Stimulated activated CD8-positive, alpha-beta memory T cell treated with anti-CD3 and anti-CD28 coated beads, Interleukin-4, amount 100 ng/mL, for 48 hours (primary cell): ENCODE measurements around the gene PHYKPL.

ENCODE experiments used
- DNase-seq: peaks from one replicate; pipeline ENCODE4 v3.0.0-alpha.2; 2020

PHYKPL gene

DNA sequence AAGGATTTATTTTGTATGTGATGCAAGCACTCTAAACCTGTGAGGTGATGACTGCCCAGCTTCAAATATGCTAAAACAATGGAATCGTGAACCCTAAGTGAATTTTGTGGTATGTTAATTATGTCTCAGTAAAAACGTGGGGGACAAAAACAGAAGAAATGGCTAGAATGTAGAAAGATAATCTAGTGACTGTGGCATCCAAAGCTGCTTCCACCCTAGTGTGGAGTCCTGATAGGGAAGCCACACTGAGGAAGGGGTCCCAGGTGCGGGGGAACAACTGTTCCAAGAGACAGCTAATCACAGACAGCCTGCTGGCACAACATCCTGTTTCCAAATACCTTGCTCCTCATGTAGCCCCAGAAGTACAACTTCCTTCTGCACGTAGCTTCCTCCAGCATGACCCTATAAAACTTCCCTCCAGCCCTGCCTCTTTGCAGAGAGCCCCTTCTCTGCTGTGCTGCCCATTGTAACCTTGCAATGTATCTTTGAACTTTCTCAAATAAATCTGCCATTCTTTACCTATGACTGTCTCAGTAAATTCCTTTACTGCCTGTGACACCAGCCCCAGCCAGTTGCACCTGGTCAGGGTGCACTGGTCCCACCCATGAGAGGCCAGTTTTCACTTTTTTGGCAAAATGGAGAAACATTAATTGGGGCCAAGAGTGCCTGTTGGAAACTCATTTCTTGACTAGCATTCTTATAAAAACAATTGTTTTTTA, 50.3 kb downstream of the PHYKPL start:
- DNase-seq = no peak

DNA sequence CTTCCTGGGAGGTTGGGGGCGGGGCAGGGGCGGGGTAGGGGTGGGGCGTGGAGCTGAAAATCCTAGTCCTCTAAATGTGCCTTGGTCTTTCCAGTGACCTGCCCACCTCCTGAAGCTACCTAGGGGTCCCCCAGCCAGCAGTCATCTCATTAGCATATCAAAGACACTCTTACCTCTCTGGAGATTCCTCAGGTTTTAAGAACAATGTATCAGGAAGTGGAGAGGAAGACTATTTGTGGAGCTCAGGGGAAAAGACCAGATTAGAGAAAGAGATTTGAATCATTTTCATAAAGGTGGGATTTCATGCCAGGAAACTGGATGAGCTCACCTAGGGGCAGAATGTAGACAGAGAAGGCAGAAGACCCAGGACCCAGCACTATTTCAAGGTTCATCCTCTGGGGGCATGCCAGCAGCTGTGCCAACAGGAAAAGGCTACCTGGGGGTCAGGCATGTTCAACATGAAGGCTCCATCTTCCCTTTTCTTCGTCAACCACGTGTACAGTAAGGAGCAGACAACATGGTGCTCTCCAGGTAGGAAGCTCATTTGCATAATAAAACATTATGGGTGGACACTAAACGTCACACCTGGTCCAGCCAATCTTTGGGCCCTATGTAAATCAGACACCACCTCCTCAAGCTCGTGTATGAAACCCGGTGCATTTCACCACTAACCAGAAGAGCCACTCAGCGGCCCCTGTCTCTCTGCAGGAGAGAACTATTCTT, 52.3 kb downstream of the PHYKPL start:
- DNase-seq = no peak

DNA sequence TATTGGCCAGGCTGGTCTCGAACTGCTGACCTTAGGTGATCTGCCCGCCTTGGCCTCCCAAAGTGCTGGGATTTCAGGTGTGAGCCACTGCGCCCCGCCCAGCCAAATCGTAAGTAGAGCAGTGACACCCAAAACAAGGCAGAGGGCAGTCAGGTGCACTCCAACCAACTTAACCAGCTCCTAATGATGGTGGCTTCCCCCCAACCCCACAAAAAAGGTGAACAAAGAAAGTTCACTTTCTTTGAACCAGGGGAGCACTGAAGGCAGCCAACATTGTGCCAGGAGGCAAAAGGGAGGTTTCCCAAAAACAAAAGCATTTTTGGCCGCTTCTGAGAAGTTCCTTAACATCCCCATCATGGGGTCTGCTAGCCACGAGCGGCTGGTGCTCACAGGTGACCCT, 55.0 kb downstream of the PHYKPL start:
- no peak for DNase-seq

DNA sequence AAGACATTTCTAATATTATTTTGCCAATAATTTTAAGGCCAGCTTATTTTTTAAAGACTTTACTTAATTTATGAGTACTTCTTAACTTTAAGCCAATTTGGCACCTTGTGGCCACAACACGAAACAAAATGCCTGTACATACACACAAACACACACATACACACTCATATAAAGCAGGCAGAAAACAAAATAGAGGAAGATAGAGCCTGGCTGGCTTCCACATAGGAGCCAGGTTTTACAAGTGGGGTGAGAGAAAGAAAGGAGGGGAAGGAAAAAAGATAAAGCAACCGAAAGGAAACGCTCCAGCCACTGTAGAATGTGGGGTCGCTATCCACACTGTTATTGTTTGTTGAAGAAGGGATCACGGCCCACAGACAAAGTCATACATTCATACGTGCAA, 55.8 kb downstream of the PHYKPL start:
- no peak for DNase-seq

DNA sequence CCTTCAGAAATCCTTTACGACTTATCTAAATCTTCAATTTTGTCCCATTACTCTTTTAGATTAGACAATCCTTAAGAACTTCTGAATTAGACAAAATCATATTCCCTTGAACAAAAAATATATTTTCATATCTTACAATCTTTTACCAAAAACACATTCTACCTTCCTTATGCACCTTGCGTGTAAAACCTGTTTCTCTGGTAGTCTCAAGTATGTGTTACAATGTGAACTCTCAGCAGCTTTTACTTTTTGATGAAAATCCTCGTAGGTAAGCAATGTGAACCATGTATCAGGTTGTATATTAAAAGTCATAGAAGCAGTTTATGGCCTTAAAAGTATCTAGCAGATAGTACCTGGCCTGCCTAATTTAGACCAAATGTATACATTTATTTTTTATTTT, 58.1 kb downstream of the PHYKPL start:
- DNase-seq = no peak

DNA sequence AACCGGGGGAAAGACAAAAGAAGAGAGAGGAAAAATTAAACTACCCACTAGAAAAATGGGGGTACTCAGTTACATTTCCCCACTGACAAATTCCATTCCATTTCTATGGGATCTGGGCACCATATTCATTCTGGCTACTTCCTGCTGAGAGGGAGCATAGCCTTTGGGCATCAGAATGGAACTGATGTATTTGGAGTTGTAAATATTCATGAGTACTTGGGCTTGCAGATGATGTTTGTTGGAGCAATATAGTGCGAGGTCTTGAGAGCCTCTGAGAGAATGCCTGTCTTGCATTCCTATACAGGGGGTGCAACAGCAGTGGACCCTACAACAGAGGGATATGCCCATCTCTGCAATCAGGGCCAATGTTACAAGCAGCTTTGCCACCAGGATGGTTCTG, 62.1 kb downstream of the PHYKPL start:
- no peak for DNase-seq

DNA sequence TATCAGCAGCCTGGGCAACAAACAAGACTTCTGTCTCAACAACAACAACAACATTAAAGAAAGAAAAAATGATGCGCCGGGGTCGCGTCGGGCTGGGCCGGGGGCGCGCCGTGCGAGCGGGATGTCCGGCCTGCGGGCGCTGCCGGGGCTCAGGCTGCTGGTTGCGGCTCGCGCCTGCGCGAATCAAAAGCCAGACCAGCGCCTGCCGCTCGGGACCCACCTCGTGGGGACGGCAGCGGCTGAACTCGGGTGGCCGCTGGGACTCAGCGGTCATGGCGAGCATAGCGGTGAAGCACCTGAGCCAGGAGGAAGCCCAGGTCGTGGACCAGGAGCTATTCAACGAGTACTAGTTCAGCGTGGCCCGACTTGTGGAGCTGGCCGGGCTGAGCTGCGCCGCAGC, 67.0 kb downstream of the PHYKPL start:
- no peak for DNase-seq

DNA sequence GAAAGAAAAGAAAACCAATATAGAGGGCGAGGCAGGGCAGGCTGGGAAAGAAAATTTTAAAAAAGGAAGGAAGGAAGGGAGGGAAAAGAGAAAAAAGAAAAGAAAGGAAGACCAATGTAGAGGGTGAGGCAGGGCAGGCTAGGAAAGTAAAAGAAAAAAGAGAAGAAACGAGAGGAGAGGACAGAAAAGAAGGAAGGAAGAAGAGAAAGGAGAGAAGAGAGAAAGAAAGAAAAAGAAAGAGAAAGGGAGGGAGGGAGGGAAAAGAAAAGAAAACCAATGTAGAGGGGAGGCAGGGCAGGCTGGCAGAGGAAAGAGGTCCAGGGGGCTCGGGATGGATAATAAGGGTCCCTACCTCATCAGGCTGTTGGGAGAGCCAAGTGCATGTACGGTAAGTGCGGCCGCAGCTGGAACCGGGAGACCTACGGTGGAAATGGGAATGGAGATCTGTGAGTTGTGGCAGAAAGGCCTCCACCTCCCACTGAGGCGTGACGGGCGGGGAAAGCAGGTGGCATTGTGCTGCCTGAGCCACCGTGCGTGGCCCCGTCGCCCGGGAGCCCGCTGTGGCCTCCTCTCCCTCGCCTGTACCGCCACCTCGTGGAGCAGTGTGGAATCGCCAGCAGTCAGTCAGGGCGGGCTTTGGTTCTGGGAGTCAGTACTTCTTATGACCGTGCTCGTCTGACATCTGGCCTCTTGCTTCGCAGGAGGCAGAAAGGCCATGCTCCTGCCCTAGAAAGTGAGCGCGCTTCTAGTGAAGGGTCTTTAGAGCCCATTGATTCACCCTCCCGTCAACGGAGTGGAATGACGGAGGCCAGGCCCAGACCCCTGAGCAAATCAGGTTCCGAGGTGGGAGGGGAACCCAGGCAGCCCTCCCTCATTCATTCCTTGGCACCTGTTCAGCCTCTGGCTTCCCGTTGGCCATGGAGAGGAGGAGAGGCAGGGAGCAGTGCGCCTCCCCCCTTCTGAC, 68.5 kb downstream of the PHYKPL start:
- peak; percentile 99 for DNase-seq

DNA sequence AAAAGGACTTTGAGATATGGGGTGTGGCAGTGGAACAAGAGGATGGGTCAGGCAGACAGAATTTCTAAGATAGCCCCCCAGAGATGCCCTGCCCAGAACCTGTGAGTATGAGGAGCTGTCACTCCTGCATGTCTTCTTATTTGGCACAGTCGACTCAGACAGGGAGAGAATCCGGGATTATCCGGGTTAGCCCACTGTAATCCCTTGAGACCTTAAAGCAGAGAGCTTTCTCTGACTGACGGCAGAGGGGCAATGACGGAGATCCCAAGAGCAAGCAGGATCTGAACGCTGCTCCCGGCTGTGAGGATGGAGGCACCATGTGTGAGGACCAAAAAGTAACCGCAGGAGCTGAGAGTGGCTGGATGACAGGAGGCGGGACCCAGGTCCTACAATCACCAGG, 70.1 kb downstream of the PHYKPL start:
- DNase-seq = no peak

DNA sequence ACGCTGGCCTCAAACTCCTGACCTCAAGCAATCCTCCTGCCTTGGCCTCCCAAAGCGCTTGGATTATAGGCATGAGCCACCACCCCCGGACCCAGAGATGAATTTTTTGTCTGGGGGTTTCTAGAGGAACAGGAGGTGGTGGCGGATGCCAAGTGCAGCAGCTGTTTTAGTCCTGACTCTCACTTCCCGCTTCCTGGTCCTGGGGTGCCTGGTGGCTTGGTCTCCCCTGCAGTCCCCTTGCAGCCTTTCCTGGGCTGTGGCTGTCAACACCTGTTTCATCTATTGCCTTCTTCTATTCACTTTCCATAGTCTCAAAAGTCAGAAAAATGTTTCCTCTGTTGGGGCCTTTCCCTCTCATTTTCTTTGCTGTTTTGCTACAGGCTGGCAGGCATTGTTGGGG, 72.4 kb downstream of the PHYKPL start:
- no peak for DNase-seq
